Stimulated activated CD4-positive, alpha-beta T cell treated with anti-CD3 and anti-CD28 coated beads, Interleukin-2, amount 100 ng/mL, for 24 hours (primary cell): Measurements from ENCODE around the gene ARSJ.

ENCODE experiments used
- DNase-seq, 2 donors: peaks; one replicate each; pipeline ENCODE4 v3.0.0-alpha.2; 2020

Gene ARSJ

DNA sequence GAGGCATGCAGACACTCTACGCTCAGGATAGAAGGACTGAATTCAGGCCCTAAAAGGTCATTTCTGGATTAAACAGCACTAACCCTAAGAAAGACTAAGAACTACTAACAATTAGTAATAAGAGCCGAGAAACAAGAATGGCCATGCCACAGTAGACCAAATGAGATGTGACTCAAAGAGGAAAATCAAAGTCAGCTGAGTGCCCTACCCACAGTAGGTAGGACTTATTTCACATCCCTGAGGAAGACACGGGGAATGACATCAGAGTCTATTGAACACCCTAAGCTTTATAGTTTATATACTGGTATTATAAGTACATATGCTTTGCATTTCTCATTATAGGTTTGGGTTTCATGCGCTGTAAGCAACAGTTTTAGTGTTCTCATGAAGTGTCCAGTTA is 2.7 kb upstream of the ARSJ start:
- DNase-seq = no peak

DNA sequence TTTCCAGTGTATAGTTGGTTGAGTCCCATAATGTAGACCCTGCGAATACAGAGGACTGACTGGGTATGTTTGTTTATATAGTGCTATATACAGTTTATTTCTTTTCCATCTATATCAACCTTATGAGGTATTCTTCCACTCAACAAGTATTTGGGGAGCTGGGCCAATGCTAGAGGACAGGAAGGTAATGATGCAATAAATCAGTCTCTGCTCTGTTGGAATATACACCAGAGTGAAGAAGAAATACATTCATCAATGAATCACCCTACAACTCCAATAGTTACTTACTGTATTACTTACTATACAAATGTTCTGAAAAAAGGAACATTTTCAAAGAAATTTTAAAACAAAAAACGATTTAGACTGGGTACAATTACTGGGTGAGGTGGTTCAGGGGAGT is 2.1 kb upstream of the ARSJ start:
- DNase-seq = no peak

- DNase-seq = peak in 1 of 2 donors; percentile 10
Measured at GRCh38 chr4:113979905-113980615, 613 bp upstream of the ARSJ start.

- no peak for DNase-seq
Measured at GRCh38 chr4:113978561-113979147, 793 bp downstream of the ARSJ start.

DNA sequence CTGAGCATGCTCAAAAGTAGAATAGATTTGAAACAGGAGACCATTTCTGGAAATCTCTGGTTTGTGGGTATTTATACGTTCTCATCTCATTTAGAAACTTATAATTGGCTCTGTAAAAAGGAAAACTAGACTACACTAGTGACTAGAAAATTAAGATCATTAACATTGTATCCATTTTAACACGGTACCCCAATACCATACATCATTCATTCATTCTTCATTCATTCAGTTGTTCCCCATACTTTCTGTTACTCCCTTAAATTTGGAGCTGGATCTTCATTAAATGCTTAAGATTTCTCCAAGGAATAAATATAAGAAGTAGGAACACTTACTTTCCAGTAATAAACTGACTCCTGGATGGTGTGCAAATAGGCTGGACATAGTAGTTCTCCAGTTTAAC is 1.3 kb downstream of the ARSJ start:
- no peak for DNase-seq

GRCh38 chr4:113977526-113977855 is 2.0 kb downstream of the ARSJ start:
- no peak for DNase-seq

- no peak for DNase-seq
Measured at GRCh38 chr4:113976741-113977525, 2.5 kb downstream of the ARSJ start.

DNA sequence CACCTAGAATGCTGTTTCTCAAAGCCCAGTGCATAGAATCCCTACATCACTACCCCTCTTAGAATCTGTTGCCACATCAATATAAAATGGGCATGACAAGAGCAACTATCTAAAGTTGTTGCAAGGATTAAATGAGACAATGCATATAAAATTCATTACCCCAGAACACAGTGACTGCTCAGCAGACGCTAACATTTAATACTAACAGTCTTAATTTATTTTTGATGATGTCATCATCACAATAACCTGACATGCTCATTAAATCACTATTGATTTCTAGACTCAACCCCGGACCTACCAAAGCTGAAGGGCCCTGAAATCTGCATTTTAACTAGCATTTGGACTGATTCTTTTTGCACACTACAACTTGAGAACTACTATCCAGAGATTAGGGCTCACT is 3.9 kb downstream of the ARSJ start:
- no peak for DNase-seq

- no peak for DNase-seq
Measured at GRCh38 chr4:113974467-113974866, 5.0 kb downstream of the ARSJ start.

DNA sequence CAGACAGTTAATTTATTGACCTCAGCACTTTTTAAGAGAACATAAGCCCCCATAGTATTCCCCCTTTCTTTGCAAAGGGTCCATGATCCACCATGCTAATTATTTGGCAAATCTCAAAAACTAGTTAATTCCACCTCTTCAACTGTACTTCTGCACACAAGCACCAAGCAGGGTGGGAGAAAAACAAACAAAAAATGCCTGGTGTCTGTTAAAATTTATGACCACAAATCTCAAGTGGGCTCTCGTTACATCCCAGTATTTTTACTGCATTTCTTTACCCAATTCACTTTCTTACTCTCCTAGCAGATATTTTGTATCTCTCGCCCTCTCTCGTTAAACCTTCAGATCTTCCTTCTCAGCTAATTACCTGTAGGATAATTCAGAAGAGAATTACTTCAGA is 6.1 kb downstream of the ARSJ start:
- DNase-seq = no peak

- no peak for DNase-seq
Measured at GRCh38 chr4:113972781-113973180, 6.7 kb downstream of the ARSJ start.

GRCh38 chr4:113971706-113972360 is 7.6 kb downstream of the ARSJ start:
- DNase-seq = no peak

DNA sequence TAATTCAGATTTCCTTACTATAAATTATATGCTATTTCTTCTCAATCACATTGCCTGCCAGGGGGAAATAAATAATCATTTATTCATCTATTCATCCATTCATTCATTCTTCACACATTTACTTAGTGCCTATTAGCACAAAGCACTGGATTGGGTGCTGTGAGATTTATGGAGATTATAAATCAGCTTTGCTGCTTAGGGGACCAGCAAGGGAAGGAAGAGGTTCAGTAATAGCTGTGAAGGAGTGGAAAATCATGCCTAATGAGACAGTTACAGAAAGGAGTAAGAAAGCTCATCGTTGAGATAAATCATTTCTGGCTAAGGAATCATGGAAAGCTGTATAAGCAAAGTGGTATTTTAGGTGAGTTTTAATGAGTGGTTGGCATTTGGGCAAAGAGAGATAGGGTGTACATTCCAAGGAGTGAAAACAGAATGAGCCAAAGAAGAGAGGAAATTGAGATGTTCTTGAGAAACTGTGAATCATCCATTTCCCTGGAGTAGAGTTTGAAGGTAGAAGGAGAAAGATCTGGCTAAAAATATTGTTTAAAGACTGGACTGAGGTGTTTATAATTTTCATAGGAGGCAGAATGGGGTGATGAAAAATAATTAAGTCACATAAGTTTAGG is 9.6 kb downstream of the ARSJ start:
- no peak for DNase-seq

GRCh38 chr4:113968473-113968872 is 11.0 kb downstream of the ARSJ start:
- no peak for DNase-seq

GRCh38 chr4:113967687-113968086 is 11.8 kb downstream of the ARSJ start:
- no peak for DNase-seq

- DNase-seq = no peak
Measured at GRCh38 chr4:113962719-113963265, 16.7 kb downstream of the ARSJ start.

- DNase-seq = no peak
Measured at GRCh38 chr4:113962016-113962347, 17.5 kb downstream of the ARSJ start.

GRCh38 chr4:113960684-113961321 is 18.6 kb downstream of the ARSJ start:
- no peak for DNase-seq

GRCh38 chr4:113959539-113959937 is 19.9 kb downstream of the ARSJ start:
- DNase-seq = no peak

- no peak for DNase-seq
Measured at GRCh38 chr4:113958766-113959538, 20.5 kb downstream of the ARSJ start.

DNA sequence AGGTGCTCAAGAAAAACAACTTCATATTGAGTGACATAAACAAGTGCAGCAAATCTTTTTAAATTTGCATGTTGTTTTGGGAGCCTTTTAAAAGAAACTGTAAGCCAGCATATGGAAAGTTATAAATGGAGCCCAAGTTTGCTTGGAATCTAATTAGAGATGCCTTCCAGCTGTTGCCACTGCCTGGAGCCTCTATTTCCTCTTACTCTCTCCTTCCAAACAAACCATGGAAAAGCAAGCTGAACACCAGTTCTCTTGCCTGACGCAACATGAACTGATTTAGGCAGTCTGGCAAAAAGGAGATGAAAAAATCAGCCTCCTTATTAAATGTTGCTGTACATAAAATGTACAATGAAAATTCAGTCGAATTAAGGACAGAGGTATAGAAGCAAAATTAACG is 21.5 kb downstream of the ARSJ start:
- no peak for DNase-seq

GRCh38 chr4:113955948-113956347 is 23.5 kb downstream of the ARSJ start:
- no peak for DNase-seq
